AG09309 (cell line): ENCODE data around the gene UHMK1.

Experiments used
- DNase-seq: peaks from one replicate; pipeline ENCODE4 v3.0.0-alpha.2; 2010; ENCODE audit warnings: low read depth
- H3K4me3 ChIP-seq: 2 replicates; pipeline ENCODE4 v1.5.1; 2011; ENCODE audit warnings: mild to moderate bottlenecking, low read depth, low read length, moderate library complexity; ENCODE audit not compliant: control insufficient read depth
- CTCF ChIP-seq: IDR thresholded peaks from 2 replicates; pipeline ENCODE4 v1.5.1; 2011; ENCODE audit warnings: mild to moderate bottlenecking, low read depth, low read length, inconsistent platforms; ENCODE audit not compliant: insufficient read depth, control insufficient read depth; ENCODE audit errors: missing control alignments

The UHMK1 gene

GRCh38 chr1:162471290-162471853 lies 26.2 kb upstream of the UHMK1 start:
- no peak for TF ChIP-seq CTCF
- DNase-seq: no peak
- no peak overlapping the region for H3K4me3 ChIP-seq

- TF ChIP-seq CTCF: no peak
- no peak for DNase-seq
- no peak overlapping the region for H3K4me3 ChIP-seq
Observed at GRCh38 chr1:162475089-162475488, 22.5 kb upstream of the UHMK1 start.

- no peak overlapping the region for H3K4me3 ChIP-seq
- no peak for DNase-seq
- TF ChIP-seq CTCF: no peak
Observed at GRCh38 chr1:162475539-162476185, 22.0 kb upstream of the UHMK1 start.

GRCh38 chr1:162476620-162477019 lies 21.0 kb upstream of the UHMK1 start:
- no peak for TF ChIP-seq CTCF
- H3K4me3 ChIP-seq: no peak overlapping the region
- DNase-seq: no peak

- TF ChIP-seq CTCF: no peak
- no peak overlapping the region for H3K4me3 ChIP-seq
- DNase-seq: no peak
Observed at GRCh38 chr1:162485236-162485635, 12.4 kb upstream of the UHMK1 start.

GRCh38 chr1:162487241-162487640 lies 10.4 kb upstream of the UHMK1 start:
- H3K4me3 ChIP-seq: no peak overlapping the region
- TF ChIP-seq CTCF: no peak
- DNase-seq: no peak
